Thoracic aorta (tissue), 2 donors: ENCODE data around the gene RORC. TPM values are rescaled to one million over a fixed set of nuclear protein-coding genes. Genes with fewer than 3 reads are reported as not detected.

Experiments
- ATAC-seq: fragments of 150-250 bp; one replicate; pipeline ENCODE4 v1.8.0; 2017; ENCODE audit warnings: low read depth; ENCODE audit not compliant: insufficient number of reproducible peaks, low FRiP score
- DNase-seq: peaks from one replicate; pipeline ENCODE4 v3.0.0-alpha.2; 2020; ENCODE audit warnings: low spot score
- H3K27ac ChIP-seq, 2 donors: fragments of 200-600 bp; sonication (generic); 1 replicate in 1 of 2; 2 replicates in 1 of 2; pipeline ENCODE4 v1.5.1; 2016; ENCODE audit warnings: mild to moderate bottlenecking in 2 of 2, moderate library complexity in 2 of 2
- H3K27me3 ChIP-seq: fragments of 200-600 bp; sonication (generic); replicated peaks from 2 replicates; pipeline ENCODE4 v1.6.0; 2016; ENCODE audit warnings: mild to moderate bottlenecking; ENCODE audit not compliant: insufficient read depth
- H3K36me3 ChIP-seq: fragments of 200-600 bp; sonication (generic); one replicate; pipeline ENCODE4 v1.5.1; 2016
- H3K4me1 ChIP-seq, 2 donors: fragments of 200-600 bp; sonication (generic); 1 replicate in 1 of 2; 2 replicates in 1 of 2; pipeline versions ENCODE4 v1.5.1 to v1.6.0; 2016; ENCODE audit warnings: low read depth in 2 of 2, mild to moderate bottlenecking in 1 of 2; ENCODE audit not compliant: control insufficient read depth in 1 of 2
- H3K4me3 ChIP-seq: fragments of 200-600 bp; sonication (generic); 2 replicates; pipeline ENCODE4 v1.5.1; 2016; ENCODE audit warnings: mild to moderate bottlenecking
- H3K9me3 ChIP-seq: fragments of 200-600 bp; sonication (generic); 2 replicates; pipeline ENCODE4 v1.5.1; 2016
- CTCF ChIP-seq: fragments of 200-600 bp; sonication (generic); IDR thresholded peaks from one replicate; pipeline ENCODE4 v1.5.1; 2019; ENCODE audit warnings: antibody characterized with exemption
- total RNA-seq, 2 donors: library from RNA; depleted of rRNA; stranded (reverse); fragments of >200 nt; gene quantifications; one replicate each; pipeline versions ENCODE4 v1.1.0 to v1.2.3, GENCODE V29; 2016

RORC gene
- total RNA-seq, 2 donors from 2014 or later = not detected

GRCh38 chr1:151811181-151811580 lies 20.4 kb downstream of the RORC start:
- H3K9me3 ChIP-seq = no peaks in the 10 kb centered on the region
- no peaks in the 10 kb centered on the region for H3K4me1 ChIP-seq
- DNase-seq (no peak), ATAC-seq (no peak)
- TF ChIP-seq CTCF = no peak
- no peaks in the 10 kb centered on the region for H3K36me3 ChIP-seq
- H3K27ac ChIP-seq = no peak overlapping the region
- no peaks in the 10 kb centered on the region for H3K27me3 ChIP-seq
- no peak overlapping the region for H3K4me3 ChIP-seq

- no peak for DNase-seq
- no peaks in the 10 kb centered on the region for H3K36me3 ChIP-seq
Observed at GRCh38 chr1:151809985-151810556, 21.5 kb downstream of the RORC start.

GRCh38 chr1:151809290-151809984 lies 22.2 kb downstream of the RORC start:
- H3K27ac ChIP-seq = no peak overlapping the region

More at GRCh38 chr1:151809985-151810556, 21.5 kb downstream of the RORC start:
- ATAC-seq = no peak
- H3K9me3 ChIP-seq = no peaks in the 10 kb centered on the region
- H3K27me3 ChIP-seq = no peaks in the 10 kb centered on the region
- no peak for TF ChIP-seq CTCF
- no peak overlapping the region for H3K4me3 ChIP-seq
- H3K4me1 ChIP-seq = no peaks in the 10 kb centered on the region
- H3K27ac ChIP-seq = no peak overlapping the region

GRCh38 chr1:151807766-151808165 lies 23.8 kb downstream of the RORC start:
- DNase-seq (no peak), ATAC-seq (no peak)
- Histone ChIP-seq H3K9me3 (no peaks in the 10 kb centered on the region), H3K27me3 (no peaks in the 10 kb centered on the region), H3K4me3 (no peak overlapping the region), H3K27ac (no peak overlapping the region), H3K4me1 (no peaks in the 10 kb centered on the region), H3K36me3 (no peaks in the 10 kb centered on the region)
- no peak for TF ChIP-seq CTCF

More at GRCh38 chr1:151809290-151809984, 22.2 kb downstream of the RORC start:
- H3K4me1 ChIP-seq = no peaks in the 10 kb centered on the region
- ATAC-seq (no peak), DNase-seq (no peak)
- no peaks in the 10 kb centered on the region for H3K36me3 ChIP-seq
- H3K27me3 ChIP-seq = no peaks in the 10 kb centered on the region
- H3K4me3 ChIP-seq = no peak overlapping the region
- no peaks in the 10 kb centered on the region for H3K9me3 ChIP-seq
- no peak for TF ChIP-seq CTCF

- DNase-seq (no peak), ATAC-seq (no peak)
- no peak for TF ChIP-seq CTCF
- no peaks in the 10 kb centered on the region for H3K9me3 ChIP-seq
- H3K27ac ChIP-seq = no peak overlapping the region
- H3K4me1 ChIP-seq = no peaks in the 10 kb centered on the region
- H3K4me3 ChIP-seq = no peak overlapping the region
- H3K36me3 ChIP-seq = no peaks in the 10 kb centered on the region
- H3K27me3 ChIP-seq = no peaks in the 10 kb centered on the region
Observed at GRCh38 chr1:151807131-151807530, 24.5 kb downstream of the RORC start.
